ENCODE data around the gene CHST8.
"Not testable (repeated sequence)": the region's sequence is repeated elsewhere in the genome, so short reads cannot be mapped to it uniquely, and the experiment has no call there.

CHST8 gene

GRCh38 chr19:33695547-33695946, 73.8 kb downstream of the CHST8 start:
- not testable (repeated sequence) for DNase-seq

GRCh38 chr19:33697766-33698165, 76.0 kb downstream of the CHST8 start:
- DNase-seq: no peak

- no peak for DNase-seq
Measured at GRCh38 chr19:33698576-33699435, 77.1 kb downstream of the CHST8 start.

- no peak for DNase-seq
Measured at GRCh38 chr19:33699754-33700407, 78.1 kb downstream of the CHST8 start.

- no peak for DNase-seq
Measured at GRCh38 chr19:33700408-33701013, 78.8 kb downstream of the CHST8 start.

GRCh38 chr19:33701565-33701964, 79.8 kb downstream of the CHST8 start:
- no peak for DNase-seq

GRCh38 chr19:33702606-33703437, 81.1 kb downstream of the CHST8 start:
- DNase-seq: no peak

GRCh38 chr19:33703438-33703750, 81.6 kb downstream of the CHST8 start:
- no peak for DNase-seq

- no peak for DNase-seq
Measured at GRCh38 chr19:33703821-33704220, 82.1 kb downstream of the CHST8 start.

GRCh38 chr19:33704271-33704670, 82.5 kb downstream of the CHST8 start:
- no peak for DNase-seq

GRCh38 chr19:33705090-33705847, 83.5 kb downstream of the CHST8 start:
- DNase-seq: no peak

GRCh38 chr19:33705860-33706259, 84.1 kb downstream of the CHST8 start:
- DNase-seq: no peak

GRCh38 chr19:33706631-33707030, 84.9 kb downstream of the CHST8 start:
- DNase-seq: no peak

GRCh38 chr19:33712268-33712667, 90.5 kb downstream of the CHST8 start:
- DNase-seq: no peak

GRCh38 chr19:33713194-33713593, 91.4 kb downstream of the CHST8 start:
- DNase-seq: no peak

GRCh38 chr19:33714149-33714548, 92.4 kb downstream of the CHST8 start:
- no peak for DNase-seq

GRCh38 chr19:33715462-33715861, 93.7 kb downstream of the CHST8 start:
- DNase-seq: no peak

GRCh38 chr19:33717878-33718277, 96.1 kb downstream of the CHST8 start:
- no peak for DNase-seq

GRCh38 chr19:33718651-33719254, 97.0 kb downstream of the CHST8 start:
- DNase-seq: no peak

- DNase-seq: no peak
Measured at GRCh38 chr19:33719366-33720154, 97.8 kb downstream of the CHST8 start.

- DNase-seq: no peak
Measured at GRCh38 chr19:33720155-33720493, 98.4 kb downstream of the CHST8 start.

All from NCI-H748 treated with DMSO at 0.1 percent for 48 hours (cell line).